Measurements from ENCODE around the gene KLHL20.
"Not testable (repeated sequence)": the region's sequence is repeated elsewhere in the genome, so short reads cannot be mapped to it uniquely, and the experiment has no call there.

The KLHL20 gene

GRCh38 chr1:173757666-173758065 is 42.9 kb downstream of the KLHL20 start:
- DNase-seq, result no peak

GRCh38 chr1:173758110-173758509 is 43.3 kb downstream of the KLHL20 start:
- DNase-seq, result no peak

- no peak for DNase-seq
Observed at GRCh38 chr1:173758980-173759379, 44.2 kb downstream of the KLHL20 start.

- DNase-seq, result not testable (repeated sequence)
Observed at GRCh38 chr1:173764331-173764730, 49.5 kb downstream of the KLHL20 start.

- DNase-seq, result no peak
Observed at GRCh38 chr1:173768206-173768605, 53.4 kb downstream of the KLHL20 start.

GRCh38 chr1:173768827-173769226 is 54.0 kb downstream of the KLHL20 start:
- DNase-seq, result no peak

GRCh38 chr1:173770330-173770729 is 55.5 kb downstream of the KLHL20 start:
- not testable (repeated sequence) for DNase-seq

- no peak for DNase-seq
Observed at GRCh38 chr1:173771560-173771959, 56.8 kb downstream of the KLHL20 start.

- DNase-seq, result no peak
Observed at GRCh38 chr1:173775578-173776226, 60.9 kb downstream of the KLHL20 start.

GRCh38 chr1:173779936-173780335 is 65.2 kb downstream of the KLHL20 start:
- DNase-seq, result no peak

- DNase-seq, result no peak
Observed at GRCh38 chr1:173784997-173785396, 70.2 kb downstream of the KLHL20 start.

GRCh38 chr1:173789841-173790240 is 75.1 kb downstream of the KLHL20 start:
- DNase-seq, result no peak

GRCh38 chr1:173798078-173798477 is 83.3 kb downstream of the KLHL20 start:
- DNase-seq, result no peak

- DNase-seq, result not testable (repeated sequence)
Observed at GRCh38 chr1:173799995-173800394, 85.2 kb downstream of the KLHL20 start.

GRCh38 chr1:173802961-173803360 is 88.2 kb downstream of the KLHL20 start:
- DNase-seq, result no peak

GRCh38 chr1:173813654-173814053 is 98.9 kb downstream of the KLHL20 start:
- not testable (repeated sequence) for DNase-seq

GRCh38 chr1:173818459-173818858 is 103.7 kb downstream of the KLHL20 start:
- DNase-seq, result no peak

- no peak for DNase-seq
Observed at GRCh38 chr1:173821680-173822079, 106.9 kb downstream of the KLHL20 start.

GRCh38 chr1:173823781-173824314 is 109.1 kb downstream of the KLHL20 start:
- DNase-seq, result no peak

GRCh38 chr1:173824315-173825081 is 109.7 kb downstream of the KLHL20 start, which contains the start of the genes CENPL and DARS2:
CENPL (minus strand) TSS chr1:173824883; CDS start chr1:173811299, 13,584 bp downstream.
DARS2 (plus strand) TSS chr1:173824673; CDS start chr1:173825230, 557 bp downstream.
- peak; percentile 92 for DNase-seq

- no peak for DNase-seq
Observed at GRCh38 chr1:173827611-173828010, 112.8 kb downstream of the KLHL20 start.

- DNase-seq, result no peak
Observed at GRCh38 chr1:173832748-173833147, 118.0 kb downstream of the KLHL20 start.
